HepG2 (cell line): ENCODE data around the gene TEAD1. TPM values are rescaled to one million over a fixed set of nuclear protein-coding genes. Genes with fewer than 3 reads are reported as not detected.

Experiments
- ATAC-seq: fragments of 200-7000 bp; cut with Tn5 transposase; 3 replicates; pipeline ENCODE4 v1.9.1; 2020; ENCODE audit warnings: mild to moderate bottlenecking, moderate library complexity
- BruUV-seq: library from RNA; stranded (reverse); fragments of 400-500 nt; replicated peaks from 2 replicates; lab custom pipeline; 2021; lab: Mats Ljungman, UMichigan
- CTCF ChIA-PET: fragments of 300-600 bp; formaldehyde crosslinking; extraction: SDS; loops from one replicate; lab custom pipeline; 2021; ENCODE audit warnings: low total read pairs, inconsistent platforms, low intra/inter-chr PET ratio; lab: Yijun Ruan, JAX
- POLR2A ChIA-PET: fragments of 350-600 bp; sonication (Branson Sonifier 250); formaldehyde crosslinking; loops from one replicate; lab custom pipeline; 2020; ENCODE audit warnings: antibody characterized with exemption, inconsistent platforms; lab: Yijun Ruan, JAX
- DNase-seq: peaks from one replicate; pipeline ENCODE4 v3.0.0-alpha.2; 2015; ENCODE audit warnings: low spot score
- FAIRE-seq: peaks from 3 replicates; lab custom pipeline; 2011; peaks lifted over from hg19 to GRCh38; lab: Jason Lieb, UNC
- H2AFZ ChIP-seq: one replicate; pipeline ENCODE4 v1.6.1; 2011; ENCODE audit warnings: low read length, inconsistent platforms
- H3K27ac ChIP-seq: fragments of 300-600 bp; 3 replicates; pipeline ENCODE4 v1.8.0; 2011; ENCODE audit warnings: mixed run types, mild to moderate bottlenecking, mixed read lengths, low read length, inconsistent platforms; ENCODE audit not compliant: insufficient read depth; ENCODE audit errors: extremely low read length
- H3K27me3 ChIP-seq, 2 experiments: fragments of 200-600 bp in 1 of 2; 2 replicates in 1 of 2; 3 replicates in 1 of 2; pipeline versions ENCODE4 v1.6.0 to v1.8.0; 2011; ENCODE audit warnings: low read length in 2 of 2, mild to moderate bottlenecking in 2 of 2, moderate library complexity in 2 of 2, inconsistent platforms in 1 of 2; ENCODE audit not compliant: insufficient read depth in 2 of 2, control insufficient read depth in 1 of 2
- H3K36me3 ChIP-seq, 2 experiments: fragments of 200-600 bp in 1 of 2; replicated peaks in 1 of 2; 2 replicates in 1 of 2; 3 replicates in 1 of 2; pipeline versions ENCODE4 v1.5.1 to v1.8.0; 2011; ENCODE audit warnings: low read length in 2 of 2, inconsistent platforms in 1 of 2; ENCODE audit not compliant: insufficient read depth in 2 of 2, control insufficient read depth in 1 of 2
- H3K4me1 ChIP-seq: 2 replicates; pipeline ENCODE4 v1.5.1; 2012; ENCODE audit warnings: low read length, inconsistent platforms; ENCODE audit not compliant: insufficient read depth
- H3K4me2 ChIP-seq: 2 replicates; pipeline ENCODE4 v1.6.0; 2011; ENCODE audit warnings: low read depth, low read length, inconsistent platforms
- H3K4me3 ChIP-seq, 3 experiments: fragments of 200-600 bp in 1 of 3; sonication (generic), shearing (Covaris generic) in 1 of 3; replicated peaks in 1 of 3; 2 replicates each; pipeline ENCODE4 v1.5.1; 2011 to 2016; ENCODE audit warnings: low read length in 3 of 3, inconsistent platforms in 2 of 3, low read depth in 2 of 3, mild to moderate bottlenecking in 2 of 3, control low read depth in 1 of 3, mixed read lengths in 1 of 3; ENCODE audit not compliant: insufficient read depth in 1 of 3
- H3K79me2 ChIP-seq: one replicate; pipeline ENCODE4 v1.6.1; 2011; ENCODE audit warnings: low read length, inconsistent platforms; ENCODE audit not compliant: insufficient read depth
- H3K9ac ChIP-seq: 2 replicates; pipeline ENCODE4 v1.6.0; 2011; ENCODE audit warnings: mild to moderate bottlenecking, low read depth, low read length, inconsistent platforms; ENCODE audit not compliant: insufficient read depth
- H3K9me3 ChIP-seq: 2 replicates; pipeline ENCODE4 v1.5.1; 2012; ENCODE audit warnings: mild to moderate bottlenecking, low read length
- H4K20me1 ChIP-seq: 2 replicates; pipeline ENCODE4 v1.6.0; 2011; ENCODE audit warnings: inconsistent platforms, mild to moderate bottlenecking, low read length, moderate library complexity; ENCODE audit not compliant: insufficient read depth
- ZNF224 ChIP-seq: sonication (generic); formaldehyde crosslinking; IDR thresholded peaks from 2 replicates; pipeline ENCODE4 v1.5.0; 2020; ENCODE audit warnings: mild to moderate bottlenecking, missing genetic modification reagents
- ZNF629 ChIP-seq: sonication (generic); formaldehyde crosslinking; conservative IDR thresholded peaks from 2 replicates; pipeline ENCODE4 v1.5.0; 2020; ENCODE audit warnings: missing genetic modification reagents
- ZNF652 ChIP-seq: IDR thresholded peaks from 2 replicates; pipeline ENCODE4 v1.6.1; 2016; ENCODE audit warnings: low read depth, borderline replicate concordance
- WGBS: methylation state at CpG from one replicate; pipeline ENCODE4 v1.1.6; 2017; ENCODE audit warnings: low lambda C conversion rate; 5-methylcytosine and 5-hydroxymethylcytosine counted together
- in situ Hi-C: cut with HindIII; loops from 2 replicates; pipeline ENCODE4 v1.10.0; 2017; ENCODE audit warnings: low pct_unique_long_range_greater_than_20kb; ENCODE audit not compliant: extremely low pct_ligation_motif_present
- intact Hi-C: fragments of 100-400 bp; cut with micrococcal nuclease; formaldehyde crosslinking; loops from one replicate; pipeline ENCODE4 v1.10.0; 2022; ENCODE audit not compliant: unreplicated experiment
- polyA plus RNA-seq, 8 experiments: library from polyadenylated mRNA; depleted of rRNA in 3 of 8; stranded (reverse) in 7 of 8; unstranded in 1 of 8; fragments of >200 nt; fragmentation: Illumina TruSeq in 4 of 8; extraction: Trizol in 4 of 8; gene quantifications; 2 replicates each; pipeline versions ENCODE4 v1.2.1 to v1.2.3, GENCODE V29; 2011 to 2016; ENCODE audit warnings: low read depth in 4 of 8, missing spikeins in 1 of 8, mixed read lengths in 1 of 8; ENCODE audit not compliant: insufficient read depth in 1 of 8
- total RNA-seq, 5 experiments: library from RNA; depleted of rRNA; stranded (reverse); fragments of >200 nt; fragmentation: Illumina TruSeq; extraction: Trizol; gene quantifications; 2 replicates each; pipeline ENCODE4 v1.2.3, GENCODE V29; 2016; ENCODE audit warnings: low read depth in 1 of 5
- TF ChIP-seq, protein P1 (sequence below): sonication (generic); formaldehyde crosslinking; IDR thresholded peaks from 2 replicates; pipeline ENCODE4 v1.4.0; 2020; ENCODE audit warnings: mild to moderate bottlenecking, missing genetic modification reagents

The TEAD1 gene
- total and polyA plus RNA-seq, 2 of the 13 experiments (the other 11 are each of a cell fraction or from before 2014, with no cell fraction given), result 20.1 to 30.5 TPM

DNA sequence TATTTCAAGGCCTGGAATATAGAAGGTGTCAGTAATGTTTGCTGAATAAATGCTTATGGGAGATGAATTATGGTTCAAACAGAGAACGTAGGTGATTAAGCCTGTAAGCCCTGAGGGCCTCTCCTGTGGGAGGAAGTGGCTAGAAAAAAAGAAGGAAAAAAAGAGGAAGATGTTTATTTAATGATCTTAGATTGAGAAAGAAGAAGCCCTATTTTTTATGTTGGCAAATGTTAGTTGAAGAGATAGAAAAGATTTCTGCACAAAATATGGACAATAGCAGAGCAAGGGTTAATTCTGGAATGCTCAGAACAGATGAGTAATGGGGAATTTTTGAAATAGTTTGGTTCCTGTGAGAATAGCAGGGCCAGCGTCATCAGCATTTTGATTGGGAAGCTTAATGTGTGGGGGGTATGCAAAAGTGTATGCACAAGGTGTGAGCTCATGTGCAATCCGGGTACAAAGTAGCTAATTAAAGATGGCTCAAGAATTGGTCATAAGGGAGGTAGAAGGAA lies 95.7 kb downstream of the TEAD1 start:
- no TSS peak for BruUV-seq
- H3K4me2 ChIP-seq, result no peak overlapping the region
- TF ChIP-seq ZNF652 (CRISPR knock-in tag) (0 out of 2 replicates have a peak, but pooled peaks have one; percentile 45), ZNF224 (no peak)
- TF ChIP-seq, all 625 proteins: peak for 1
- POLR2A ChIA-PET, result no interaction called here
- Histone ChIP-seq H3K36me3 (peaks cover 6 to 34% of the 10 kb centered on the region in 2 experiments; a peak in 4 of 5 replicates), H3K27me3 (no peaks in the 10 kb centered on the region), H3K9me3 (no peaks in the 10 kb centered on the region), H3K4me3 (no peak overlapping the region), H3K79me2 (peaks cover 24% of the 10 kb centered on the region), H4K20me1 (no peaks in the 10 kb centered on the region; the same call in 1 of the 2 replicates), H3K9ac (no peak overlapping the region), H2AFZ (no peak overlapping the region), H3K27ac (no peak overlapping the region), H3K4me1 (peaks cover 26% of the 10 kb centered on the region)
- 91% methylated on average over 3 of the region's 3 CpGs for WGBS
- CTCF ChIA-PET, result no interaction called here
- FAIRE-seq, result no peak
- intact Hi-C loops (loop anchor here (10.0 kb wide), 2 partner anchors 55 to 115 kb away; no protein-coding TSS in a partner anchor), in situ Hi-C loops (no loop called here)
- no peak for ATAC-seq
- DNase-seq, result no peak

DNA sequence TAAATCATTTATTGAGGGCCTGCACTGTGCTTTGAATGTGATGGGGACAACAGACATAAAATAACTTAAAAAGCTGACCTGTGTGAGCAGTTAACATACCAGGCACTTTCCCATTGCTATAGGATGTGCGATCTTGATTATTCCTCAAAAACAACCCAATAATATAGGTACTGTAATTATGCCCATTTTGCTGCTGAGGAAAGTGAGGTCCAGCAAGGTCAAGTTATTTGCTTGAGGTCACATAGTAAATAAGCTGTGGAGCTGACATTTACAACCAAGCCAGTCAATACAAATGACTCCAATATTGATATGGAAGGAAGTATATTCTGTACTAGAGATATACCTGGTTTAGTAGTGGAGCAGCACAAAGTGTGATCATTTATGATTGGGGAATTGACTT lies 96.2 kb downstream of the TEAD1 start:
- Histone ChIP-seq H3K9ac (no peak overlapping the region), H3K36me3 (peaks cover 4 to 29% of the 10 kb centered on the region in 2 experiments; a peak in 3 of 5 replicates), H3K79me2 (peaks cover 24% of the 10 kb centered on the region), H3K27ac (no peak overlapping the region), H3K4me3 (no peak overlapping the region), H3K4me1 (peaks cover 26% of the 10 kb centered on the region), H2AFZ (no peak overlapping the region), H3K9me3 (no peaks in the 10 kb centered on the region), H3K4me2 (no peak overlapping the region), H4K20me1 (no peaks in the 10 kb centered on the region; the same call in 1 of the 2 replicates), H3K27me3 (no peaks in the 10 kb centered on the region)
- intact Hi-C loops, result no loop called here
- 100% methylated on average over 1 of the region's 1 CpG for WGBS
- peak; percentile 78 for TF ChIP-seq ZNF629
- TF ChIP-seq, protein P1, sequence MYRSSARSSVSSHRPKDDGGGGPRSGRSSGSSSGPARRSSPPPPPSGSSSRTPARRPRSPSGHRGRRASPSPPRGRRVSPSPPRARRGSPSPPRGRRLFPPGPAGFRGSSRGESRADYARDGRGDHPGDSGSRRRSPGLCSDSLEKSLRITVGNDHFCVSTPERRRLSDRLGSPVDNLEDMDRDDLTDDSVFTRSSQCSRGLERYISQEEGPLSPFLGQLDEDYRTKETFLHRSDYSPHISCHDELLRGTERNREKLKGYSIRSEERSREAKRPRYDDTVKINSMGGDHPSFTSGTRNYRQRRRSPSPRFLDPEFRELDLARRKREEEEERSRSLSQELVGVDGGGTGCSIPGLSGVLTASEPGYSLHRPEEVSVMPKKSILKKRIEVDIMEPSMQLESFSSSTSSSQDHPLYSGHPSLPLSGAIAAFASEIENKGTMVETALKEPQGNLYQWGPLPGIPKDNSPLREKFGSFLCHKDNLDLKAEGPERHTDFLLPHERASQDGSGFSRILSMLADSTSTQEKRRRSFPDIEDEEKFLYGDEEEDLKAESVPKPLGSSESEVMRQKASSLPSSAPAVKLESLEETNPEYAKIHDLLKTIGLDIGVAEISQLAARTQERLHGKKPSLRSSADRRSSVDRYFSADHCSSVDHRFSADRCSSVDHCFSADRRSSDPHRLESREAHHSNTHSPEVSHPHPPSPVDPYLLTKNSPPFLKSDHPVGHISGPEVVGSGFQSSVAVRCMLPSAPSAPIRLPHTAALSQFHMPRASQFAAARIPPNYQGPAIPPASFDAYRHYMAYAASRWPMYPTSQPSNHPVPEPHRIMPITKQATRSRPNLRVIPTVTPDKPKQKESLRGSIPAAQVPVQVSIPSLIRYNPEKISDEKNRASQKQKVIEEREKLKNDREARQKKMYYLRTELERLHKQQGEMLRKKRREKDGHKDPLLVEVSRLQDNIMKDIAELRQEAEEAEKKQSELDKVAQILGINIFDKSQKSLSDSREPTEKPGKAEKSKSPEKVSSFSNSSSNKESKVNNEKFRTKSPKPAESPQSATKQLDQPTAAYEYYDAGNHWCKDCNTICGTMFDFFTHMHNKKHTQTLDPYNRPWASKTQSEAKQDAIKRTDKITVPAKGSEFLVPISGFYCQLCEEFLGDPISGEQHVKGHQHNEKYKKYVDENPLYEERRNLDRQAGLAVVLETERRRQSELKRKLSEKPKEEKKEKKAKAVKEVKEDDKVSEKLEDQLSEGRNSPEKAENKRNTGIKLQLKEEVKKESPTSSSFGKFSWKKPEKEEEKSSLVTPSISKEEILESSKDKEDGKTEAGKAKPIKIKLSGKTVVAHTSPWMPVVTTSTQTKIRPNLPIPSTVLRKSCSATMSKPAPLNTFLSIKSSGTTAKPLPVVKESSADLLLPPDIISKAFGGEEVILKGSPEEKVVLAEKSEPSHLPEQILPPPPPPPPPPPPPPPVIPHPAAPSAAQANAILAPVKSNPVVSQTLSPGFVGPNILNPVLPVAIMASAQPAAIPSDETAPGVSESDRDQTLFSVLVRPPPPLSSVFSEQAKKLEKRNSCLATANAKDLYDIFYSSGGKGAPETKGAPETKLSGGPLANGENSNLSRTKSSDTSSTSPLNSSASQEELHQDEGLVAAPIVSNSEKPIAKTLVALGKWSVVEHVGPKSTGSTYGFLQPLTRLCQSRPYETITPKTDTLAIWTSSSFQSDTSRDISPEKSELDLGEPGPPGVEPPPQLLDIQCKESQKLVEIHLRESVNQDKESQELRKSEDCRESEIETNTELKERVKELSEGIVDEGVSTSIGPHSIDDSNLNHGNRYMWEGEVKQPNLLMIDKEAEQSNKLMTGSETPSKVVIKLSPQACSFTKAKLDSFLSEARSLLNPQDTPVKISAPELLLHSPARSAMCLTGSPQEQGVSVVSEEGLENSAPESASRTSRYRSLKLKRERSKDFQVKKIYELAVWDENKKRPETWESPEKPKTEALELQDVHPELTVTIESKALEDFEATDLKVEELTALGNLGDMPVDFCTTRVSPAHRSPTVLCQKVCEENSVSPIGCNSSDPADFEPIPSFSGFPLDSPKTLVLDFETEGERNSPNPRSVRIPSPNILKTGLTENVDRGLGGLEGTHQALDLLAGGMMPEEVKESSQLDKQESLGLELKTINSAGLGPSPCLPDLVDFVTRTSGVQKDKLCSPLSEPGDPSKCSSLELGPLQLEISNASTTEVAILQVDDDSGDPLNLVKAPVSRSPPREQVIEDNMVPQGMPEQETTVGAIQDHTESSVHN (CRISPR knock-in tag), result no peak
- no peak for DNase-seq
- no peak for ATAC-seq
- no peak for FAIRE-seq
- BruUV-seq, result no TSS peak
- ChIA-PET POLR2A (no interaction called here), CTCF (no interaction called here)
- in situ Hi-C loops, result no loop called here
